GM23338 (cell line): ENCODE measurements around the gene NUAK2.

ENCODE experiments used
- CREB1 ChIP-seq: fragments of 250-450 bp; sonication (Bioruptor Pico); IDR thresholded peaks from 2 replicates; pipeline ENCODE4 v1.5.0; 2020; ENCODE audit warnings: low read depth, mild to moderate bottlenecking, moderate library complexity
- CTCF ChIP-seq, 2 experiments: fragments of 200-600 bp in 1 of 2; sonication (generic) in 1 of 2; conservative IDR thresholded peaks; 2 replicates each; pipeline versions ENCODE4 v1.5.1 to v1.6.1; 2016 to 2017; ENCODE audit warnings: antibody characterized with exemption in 2 of 2, low read depth in 2 of 2, mild to moderate bottlenecking in 2 of 2, moderate library complexity in 1 of 2
- ETS1 ChIP-seq: IDR thresholded peaks from 2 replicates; pipeline ENCODE4 v1.6.1; 2016; ENCODE audit warnings: antibody characterized with exemption
- EZH2 ChIP-seq: fragments of 200-600 bp; sonication (generic); IDR thresholded peaks from one replicate; pipeline ENCODE4 v1.8.0; 2017; ENCODE audit warnings: antibody characterized with exemption, mild to moderate bottlenecking, low read depth; ENCODE audit not compliant: unreplicated experiment
- EZH2phosphoT487 ChIP-seq: fragments of 200-600 bp; sonication (generic); IDR thresholded peaks from one replicate; pipeline ENCODE4 v1.8.1; 2018; ENCODE audit warnings: antibody characterized with exemption; ENCODE audit not compliant: unreplicated experiment
- JUNB ChIP-seq: IDR thresholded peaks from one replicate; pipeline ENCODE4 v1.6.1; 2016; ENCODE audit warnings: antibody characterized with exemption; ENCODE audit not compliant: unreplicated experiment
- POLR2AphosphoS5 ChIP-seq: IDR thresholded peaks from 2 replicates; pipeline ENCODE4 v1.6.1; 2016; ENCODE audit warnings: antibody characterized with exemption, low read depth
- REST ChIP-seq: IDR thresholded peaks from one replicate; pipeline ENCODE4 v1.6.1; 2018; ENCODE audit warnings: antibody characterized with exemption; ENCODE audit not compliant: unreplicated experiment
- STAT1 ChIP-seq: IDR thresholded peaks from one replicate; pipeline ENCODE4 v1.6.1; 2016; ENCODE audit warnings: antibody characterized with exemption; ENCODE audit not compliant: unreplicated experiment
- ZNF114 ChIP-seq: fragments of 250-450 bp; sonication (Bioruptor Pico); IDR thresholded peaks from 2 replicates; pipeline ENCODE4 v1.5.0; 2020; ENCODE audit warnings: mild to moderate bottlenecking, moderate library complexity
- ZNF331 ChIP-seq: fragments of 250-450 bp; sonication (Bioruptor Pico); IDR thresholded peaks from 2 replicates; pipeline ENCODE4 v1.5.0; 2020; ENCODE audit warnings: low read depth, mild to moderate bottlenecking, moderate library complexity
- ZNF462 ChIP-seq: fragments of 250-450 bp; sonication (Bioruptor Pico); IDR thresholded peaks from 2 replicates; pipeline ENCODE4 v1.5.0; 2020; ENCODE audit warnings: mild to moderate bottlenecking, moderate library complexity

DNA sequence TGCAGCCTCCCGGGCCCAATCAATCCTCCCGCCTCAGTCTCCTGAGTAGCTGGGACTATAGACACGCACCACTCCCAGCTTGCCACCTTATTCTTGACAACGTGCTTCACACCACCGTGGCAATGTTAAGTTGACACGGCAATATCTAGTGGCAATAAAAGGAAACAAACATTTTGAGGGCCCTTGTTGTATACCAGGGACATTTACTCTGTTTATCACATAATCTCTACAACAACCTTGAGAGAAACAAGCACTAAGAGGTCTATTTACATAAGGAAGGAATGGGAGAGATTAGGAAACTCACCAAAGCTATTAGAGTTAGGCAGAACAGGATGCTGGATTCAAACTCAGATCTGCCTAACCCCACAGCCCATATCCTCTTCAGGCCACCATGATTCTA, 32.1 kb upstream of the NUAK2 start:
- no peak for TF ChIP-seq EZH2
- TF ChIP-seq CTCF (conservative IDR thresholded peaks at IDR 0.05; ENCODE audit: low read depth in 2 of 2): no peak
- no peak for TF ChIP-seq STAT1
- no peak for TF ChIP-seq POLR2AphosphoS5
- TF ChIP-seq REST: no peak
- TF ChIP-seq EZH2phosphoT487: no peak
- TF ChIP-seq CREB1 (CRISPR knock-in tag): no peak
- TF ChIP-seq JUNB: no peak
- no peak for TF ChIP-seq ZNF114 (CRISPR knock-in tag)
- TF ChIP-seq ZNF331 (CRISPR knock-in tag): no peak
- TF ChIP-seq ZNF462 (CRISPR knock-in tag): no peak
- TF ChIP-seq ETS1: no peak
